CD4-positive, alpha-beta T cell treated with Interleukin-6 for 4 hours (primary cell): Measurements from ENCODE around the gene MPP2.
"Not testable (repeated sequence)": the region's sequence is repeated elsewhere in the genome, so short reads cannot be mapped to it uniquely, and the experiment has no call there.

Experiments
- DNase-seq: peaks from one replicate; pipeline ENCODE4 v3.0.0-alpha.2; 2020; ENCODE audit warnings: mixed read lengths

Gene MPP2

GRCh38 chr17:43900858-43901754 lies 6.2 kb downstream of the MPP2 start:
- DNase-seq = no peak

GRCh38 chr17:43900183-43900857 lies 7.0 kb downstream of the MPP2 start:
- peak; percentile 84 for DNase-seq

GRCh38 chr17:43898446-43898845 lies 8.9 kb downstream of the MPP2 start:
- no peak for DNase-seq

GRCh38 chr17:43897831-43898230 lies 9.5 kb downstream of the MPP2 start:
- no peak for DNase-seq

GRCh38 chr17:43894494-43894893 lies 12.8 kb downstream of the MPP2 start:
- not testable (repeated sequence) for DNase-seq

GRCh38 chr17:43892647-43892952 lies 14.7 kb downstream of the MPP2 start:
- DNase-seq = no peak

- no peak for DNase-seq
Observed at GRCh38 chr17:43891851-43892646, 15.3 kb downstream of the MPP2 start.

GRCh38 chr17:43890240-43890639 lies 17.1 kb downstream of the MPP2 start:
- DNase-seq = no peak

- DNase-seq = no peak
Observed at GRCh38 chr17:43888548-43888947, 18.8 kb downstream of the MPP2 start.

GRCh38 chr17:43882761-43883415 lies 24.4 kb downstream of the MPP2 start:
- DNase-seq = no peak

GRCh38 chr17:43881758-43882505 lies 25.4 kb downstream of the MPP2 start:
- DNase-seq = no peak

- DNase-seq = no peak
Observed at GRCh38 chr17:43881181-43881580, 26.2 kb downstream of the MPP2 start.

- DNase-seq = peak; percentile 48
Observed at GRCh38 chr17:43880420-43880991, 26.8 kb downstream of the MPP2 start.

- DNase-seq = no peak
Observed at GRCh38 chr17:43879723-43880419, 27.5 kb downstream of the MPP2 start.

GRCh38 chr17:43878260-43879175 lies 28.8 kb downstream of the MPP2 start:
- DNase-seq = peak; percentile 71

- no peak for DNase-seq
Observed at GRCh38 chr17:43877451-43878155, 29.7 kb downstream of the MPP2 start.

- DNase-seq = no peak
Observed at GRCh38 chr17:43877031-43877430, 30.3 kb downstream of the MPP2 start.

- DNase-seq = no peak
Observed at GRCh38 chr17:43875476-43876147, 31.7 kb downstream of the MPP2 start.

- no peak for DNase-seq
Observed at GRCh38 chr17:43874293-43874692, 33.0 kb downstream of the MPP2 start.
